ENCODE results near the gene UBAC1. TPM values are rescaled to one million over a fixed set of nuclear protein-coding genes. Genes with fewer than 3 reads are reported as not detected.
A peak's percentile ranks its signal among the peaks of the same experiment; 100 is the strongest.

Gene UBAC1
- total and polyA plus RNA-seq, 7 donors, result 71.1 to 261 (median 162) TPM

GRCh38 chr9:136008693-136008997 lies 47.5 kb upstream of the UBAC1 start:
- H3K36me3 ChIP-seq (ENCODE audit: insufficient read depth in 1 of 2, low read depth in 1 of 2), result peaks cover 0 to 53% of the 10 kb centered on the region in 2 donors
- peaks cover 13% of the 10 kb centered on the region for H3K4me1 ChIP-seq
- intact Hi-C loops (cut with DNase I), result no loop called here
- 78 to 87% (median 87%) methylated on average over 21 of the region's 21 CpGs for WGBS, 3 donors
- ATAC-seq (no peak), DNase-seq (no peak)
- TF ChIP-seq CTCF (IDR thresholded peaks at IDR 0.05), result no peak
- no peaks in the 10 kb centered on the region for H3K27me3 ChIP-seq (ENCODE audit: insufficient read depth in 3 of 3, low read length in 2 of 3)
- no peaks in the 10 kb centered on the region for H3K9me3 ChIP-seq
- H3K27ac ChIP-seq, result peak overlapping the region; percentile 1
- H3K4me3 ChIP-seq, result no peak overlapping the region

- DNase-seq, result no peak
- intact Hi-C loops (cut with DNase I), result no loop called here
- Histone ChIP-seq H3K36me3 (ENCODE audit: insufficient read depth in 1 of 2, low read depth in 1 of 2) (peaks cover 0 to 47% of the 10 kb centered on the region in 2 donors), H3K4me3 (no peak overlapping the region), H3K9me3 (no peaks in the 10 kb centered on the region), H3K27ac (peak overlapping the region; percentile 36), H3K4me1 (peaks cover 18% of the 10 kb centered on the region), H3K27me3 (ENCODE audit: insufficient read depth in 3 of 3, low read length in 2 of 3) (no peaks in the 10 kb centered on the region)
- WGBS, 3 donors, result 72 to 85% (median 80%) methylated on average over 24 of the region's 24 CpGs
- no peak for TF ChIP-seq CTCF (IDR thresholded peaks at IDR 0.05)
- ATAC-seq, result no peak
Observed at GRCh38 chr9:136007934-136008692, 46.9 kb upstream of the UBAC1 start.

- DNase-seq, result no peak
- no peaks in the 10 kb centered on the region for H3K27me3 ChIP-seq (ENCODE audit: insufficient read depth in 3 of 3, low read length in 2 of 3)
- intact Hi-C loops (cut with DNase I), result no loop called here
- peaks cover 13% of the 10 kb centered on the region for H3K4me1 ChIP-seq
- H3K9me3 ChIP-seq, result no peaks in the 10 kb centered on the region
- WGBS, 3 donors, result 80 to 87% (median 85%) methylated on average over 36 of the region's 36 CpGs
- TF ChIP-seq CTCF (IDR thresholded peaks at IDR 0.05), result no peak
- H3K36me3 ChIP-seq (ENCODE audit: insufficient read depth in 1 of 2, low read depth in 1 of 2), result peaks cover 0 to 42% of the 10 kb centered on the region in 2 donors
- no peak for ATAC-seq
- no peak overlapping the region for H3K4me3 ChIP-seq
- H3K27ac ChIP-seq, result peak overlapping the region; percentile 36
Observed at GRCh38 chr9:136007276-136007933, 46.2 kb upstream of the UBAC1 start.

GRCh38 chr9:136006169-136006568 lies 45.0 kb upstream of the UBAC1 start:
- no peak for ATAC-seq
- Histone ChIP-seq H3K9me3 (no peaks in the 10 kb centered on the region), H3K4me3 (no peak overlapping the region), H3K27ac (no peak overlapping the region), H3K27me3 (ENCODE audit: insufficient read depth in 3 of 3, low read length in 2 of 3) (no peaks in the 10 kb centered on the region), H3K4me1 (peaks cover 8% of the 10 kb centered on the region), H3K36me3 (ENCODE audit: insufficient read depth in 1 of 2, low read depth in 1 of 2) (peaks cover 0 to 34% of the 10 kb centered on the region in 2 donors)
- TF ChIP-seq CTCF (IDR thresholded peaks at IDR 0.05), result no peak
- DNase-seq, result no peak
- intact Hi-C loops (cut with DNase I), result no loop called here
- WGBS, 3 donors, result 80 to 89% (median 87%) methylated on average over 7 of the region's 7 CpGs

All from psoas muscle (tissue), 8 donors.